ENCODE data around the gene TMEM165. TPM values are rescaled to one million over a fixed set of nuclear protein-coding genes. Genes with fewer than 3 reads are reported as not detected.

Gene TMEM165
- total and polyA plus RNA-seq, 5 experiments from 2014 or later, result 16.0 to 63.3 (median 32.7) TPM

DNA sequence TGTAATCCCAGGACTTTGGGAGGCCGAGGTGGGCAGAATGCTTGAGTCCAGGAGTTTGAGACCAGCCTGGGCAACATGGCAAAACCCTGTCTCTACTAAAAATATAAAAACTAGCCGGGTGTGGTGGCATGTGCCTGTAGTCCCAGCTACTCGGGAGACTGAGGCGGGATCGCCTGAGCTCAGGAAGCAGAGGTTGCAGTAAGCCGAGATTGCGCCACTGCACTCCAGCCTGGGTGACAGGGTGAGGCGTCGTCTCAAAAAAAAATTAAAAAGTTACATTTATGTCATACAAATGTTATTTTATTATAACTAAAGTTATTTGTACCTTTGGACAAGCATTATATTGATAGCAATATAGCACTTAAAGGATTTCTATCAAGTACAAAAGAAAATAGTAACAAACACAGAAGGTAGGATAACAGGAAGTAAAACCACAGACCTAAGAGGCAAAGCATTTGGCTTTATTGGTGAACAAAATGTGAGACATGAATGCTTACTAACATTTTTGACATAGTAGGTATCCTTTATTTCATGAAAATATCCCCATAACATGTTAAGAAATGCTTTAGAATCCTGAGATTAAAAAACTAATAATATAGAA lies 51.5 kb downstream of the TMEM165 start:
- no peak overlapping the region for H3K4me3 Mint-ChIP-seq
- peak in 1 of 10 donors; percentile 10 for DNase-seq
- H3K36me3 Mint-ChIP-seq, result peaks cover 10 to 71% (median 23%) of the 10 kb centered on the region in 3 donors
- no peaks in the 10 kb centered on the region for H3K27me3 Mint-ChIP-seq
- H3K27ac Mint-ChIP-seq, result peak overlapping the region in 3 of 10 donors; percentile 24 to 72 (median 46)
- peaks cover 0 to 12% (median 10%) of the 10 kb centered on the region in 4 donors for H3K4me1 Mint-ChIP-seq
- POLR2A ChIA-PET, result interaction anchor here (0.6 kb wide), 1 partner anchor 49 kb away, joined by 3 read pairs; no protein-coding TSS in a partner anchor
- ATAC-seq, result no peak
- no peaks in the 10 kb centered on the region for H3K9me3 Mint-ChIP-seq

DNA sequence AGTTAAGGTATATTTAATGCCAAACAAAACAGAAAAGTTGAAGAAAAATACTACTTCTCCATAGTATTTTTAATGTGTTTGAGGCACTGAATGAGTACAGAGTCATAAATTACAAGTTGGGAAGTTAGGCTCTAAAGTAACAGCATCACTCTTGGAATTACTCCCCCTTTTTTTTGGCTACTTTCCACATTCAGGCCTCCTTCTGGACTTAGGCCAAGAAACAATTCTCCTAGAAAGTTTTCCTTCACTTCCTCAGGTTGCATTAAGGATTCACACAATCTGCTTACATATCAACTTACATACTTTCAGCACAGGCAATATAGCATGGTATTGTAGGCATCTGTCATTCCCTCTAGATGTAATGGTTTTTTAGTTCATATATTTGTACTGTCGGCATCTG lies 52.1 kb downstream of the TMEM165 start:
- POLR2A ChIA-PET, result no interaction called here
- peak overlapping the region in 7 of 10 donors; percentile 21 to 77 (median 60) for H3K27ac Mint-ChIP-seq
- peaks cover 10 to 68% (median 21%) of the 10 kb centered on the region in 3 donors for H3K36me3 Mint-ChIP-seq
- no peaks in the 10 kb centered on the region for H3K9me3 Mint-ChIP-seq
- ATAC-seq, result no peak
- peaks cover 0 to 12% (median 10%) of the 10 kb centered on the region in 4 donors for H3K4me1 Mint-ChIP-seq
- H3K27me3 Mint-ChIP-seq, result no peaks in the 10 kb centered on the region
- DNase-seq, result no peak
- H3K4me3 Mint-ChIP-seq, result no peak overlapping the region

DNA sequence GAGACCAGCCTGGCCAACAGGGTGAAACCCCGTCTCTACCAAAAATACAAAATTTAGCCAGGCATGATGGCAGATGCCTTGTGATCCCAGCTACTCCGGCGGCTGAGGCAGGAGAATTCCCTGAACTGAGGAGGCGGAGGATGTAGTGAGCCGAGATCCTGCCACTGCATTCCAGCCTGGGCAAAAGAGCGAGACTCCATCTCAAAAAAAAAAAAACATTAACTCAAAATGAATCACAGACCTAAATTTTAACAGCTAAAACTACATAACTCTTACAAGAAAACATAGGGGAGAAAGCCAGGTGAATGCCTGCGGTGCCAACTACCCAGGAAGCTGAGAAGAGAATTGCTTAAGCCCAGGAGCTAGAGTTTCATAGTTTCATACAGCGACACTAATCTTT lies 54.8 kb downstream of the TMEM165 start:
- Mint-ChIP-seq H3K4me3 (no peak overlapping the region), H3K36me3 (peaks cover 10 to 67% (median 17%) of the 10 kb centered on the region in 3 donors), H3K4me1 (peaks cover 0 to 12% (median 10%) of the 10 kb centered on the region in 4 donors), H3K9me3 (no peaks in the 10 kb centered on the region), H3K27me3 (no peaks in the 10 kb centered on the region), H3K27ac (peak overlapping the region in 1 of 10 donors; percentile 1)
- DNase-seq (no peak), ATAC-seq (no peak)
- POLR2A ChIA-PET, result interaction anchor here (0.7 kb wide), 1 partner anchor 937 kb away, joined by 3 read pairs; the partner anchor contains the start of gene AASDH

DNA sequence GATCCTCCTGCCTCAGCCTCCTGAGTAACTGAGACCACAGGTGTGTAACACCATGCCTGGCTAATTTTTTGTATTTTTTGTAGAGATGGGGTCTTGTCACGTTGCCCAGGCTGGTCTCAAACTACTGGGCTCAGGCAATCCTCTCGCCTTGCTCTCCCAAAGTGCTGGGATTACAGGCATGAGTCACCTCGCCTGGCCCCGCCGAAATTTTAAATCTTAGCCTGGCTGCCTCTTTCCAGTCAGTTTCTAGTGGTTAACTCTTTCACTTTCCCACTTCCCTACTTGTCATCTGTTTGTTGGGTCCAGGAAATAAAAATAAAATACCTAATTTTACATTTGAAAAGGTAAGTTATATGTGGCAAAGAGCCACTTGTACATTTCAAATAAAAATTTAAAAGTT lies 62.4 kb downstream of the TMEM165 start:
- peak overlapping the region in 2 of 10 donors; percentile 3 to 57 for H3K27ac Mint-ChIP-seq
- ATAC-seq, result no peak

DNA sequence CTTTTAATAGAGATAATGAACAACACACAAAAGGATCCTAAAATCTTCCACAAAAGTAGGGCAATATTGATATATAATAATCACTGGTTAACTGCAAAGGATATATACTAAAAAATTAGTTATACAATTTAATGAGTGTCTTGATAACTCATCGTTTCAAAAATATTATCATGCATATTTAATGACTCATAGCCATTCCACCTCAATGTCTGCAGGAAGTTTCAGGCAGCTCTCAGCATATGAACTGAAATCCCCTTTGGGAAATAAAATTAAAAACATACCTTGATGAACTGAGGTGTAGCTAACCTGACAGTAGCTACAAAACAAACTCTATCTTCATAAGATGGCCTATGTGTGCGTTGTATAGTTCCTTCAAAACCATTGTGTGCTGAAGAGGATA lies 62.9 kb downstream of the TMEM165 start:
- Mint-ChIP-seq H3K27ac (no peak overlapping the region), H3K4me1 (no peaks in the 10 kb centered on the region), H3K27me3 (no peaks in the 10 kb centered on the region), H3K9me3 (no peaks in the 10 kb centered on the region), H3K36me3 (peaks cover 0 to 51% (median 13%) of the 10 kb centered on the region in 3 donors), H3K4me3 (no peak overlapping the region)
- POLR2A ChIA-PET, result no interaction called here
- no peak for ATAC-seq
- no peak for DNase-seq

More for the DNA sequence above, 62.4 kb downstream of the TMEM165 start:
- POLR2A ChIA-PET, result no interaction called here
- no peak for DNase-seq
- Mint-ChIP-seq H3K4me1 (no peaks in the 10 kb centered on the region), H3K27me3 (no peaks in the 10 kb centered on the region), H3K4me3 (no peak overlapping the region), H3K9me3 (no peaks in the 10 kb centered on the region), H3K36me3 (peaks cover 0 to 51% (median 11%) of the 10 kb centered on the region in 3 donors)

DNA sequence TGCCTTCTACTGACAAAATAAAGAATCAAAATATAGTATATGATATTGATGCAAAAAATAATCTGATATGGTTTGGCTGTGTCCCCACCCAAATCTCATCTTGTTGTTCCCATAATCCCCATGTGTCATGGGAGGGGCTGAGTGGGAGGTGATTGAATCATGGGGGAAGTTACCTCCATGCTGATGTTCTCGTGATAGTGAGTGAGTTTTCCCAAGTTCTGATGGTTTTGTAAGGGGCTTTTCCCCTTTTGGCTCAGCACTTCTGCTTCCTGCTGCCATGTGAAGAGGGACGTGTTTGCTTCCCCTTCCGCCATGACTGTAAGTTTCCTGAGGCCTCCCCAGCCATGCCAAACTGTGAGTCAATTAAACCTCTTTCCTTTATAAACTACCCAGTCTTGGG lies 70.2 kb downstream of the TMEM165 start:
- no peaks in the 10 kb centered on the region for H3K27me3 Mint-ChIP-seq
- no peaks in the 10 kb centered on the region for H3K4me1 Mint-ChIP-seq
- H3K36me3 Mint-ChIP-seq, result peaks cover 6 to 37% (median 35%) of the 10 kb centered on the region in 3 donors
- no peak for ATAC-seq
- DNase-seq, result no peak
- POLR2A ChIA-PET, result no interaction called here
- H3K4me3 Mint-ChIP-seq, result no peak overlapping the region
- H3K9me3 Mint-ChIP-seq, result peaks cover 0 to 5% (median 0%) of the 10 kb centered on the region in 9 donors
- H3K27ac Mint-ChIP-seq, result no peak overlapping the region

DNA sequence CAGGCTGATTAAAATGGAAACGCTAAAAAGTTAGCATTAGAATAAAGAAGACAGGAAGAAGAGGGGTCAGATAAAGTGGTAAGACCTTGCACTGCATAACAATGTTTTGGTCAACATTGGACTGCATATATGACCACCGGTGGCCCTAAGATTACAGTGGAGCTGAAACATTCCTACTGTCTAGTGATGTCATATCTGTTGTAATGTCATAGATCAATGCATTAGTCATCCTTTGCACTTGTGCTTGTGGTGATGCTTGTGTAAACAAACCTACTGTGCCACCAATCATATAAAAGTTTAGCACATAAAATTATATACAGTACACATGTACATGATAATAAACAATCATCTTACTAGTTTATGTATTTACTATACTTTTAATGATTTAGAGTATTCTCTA lies 73.0 kb downstream of the TMEM165 start:
- H3K9me3 Mint-ChIP-seq, result peaks cover 0 to 5% (median 0%) of the 10 kb centered on the region in 9 donors
- ATAC-seq (no peak), DNase-seq (no peak)
- H3K27ac Mint-ChIP-seq, result no peak overlapping the region
- H3K4me3 Mint-ChIP-seq, result no peak overlapping the region
- H3K4me1 Mint-ChIP-seq, result no peaks in the 10 kb centered on the region
- no peaks in the 10 kb centered on the region for H3K27me3 Mint-ChIP-seq
- POLR2A ChIA-PET, result no interaction called here
- peaks cover 6 to 35% (median 35%) of the 10 kb centered on the region in 3 donors for H3K36me3 Mint-ChIP-seq

DNA sequence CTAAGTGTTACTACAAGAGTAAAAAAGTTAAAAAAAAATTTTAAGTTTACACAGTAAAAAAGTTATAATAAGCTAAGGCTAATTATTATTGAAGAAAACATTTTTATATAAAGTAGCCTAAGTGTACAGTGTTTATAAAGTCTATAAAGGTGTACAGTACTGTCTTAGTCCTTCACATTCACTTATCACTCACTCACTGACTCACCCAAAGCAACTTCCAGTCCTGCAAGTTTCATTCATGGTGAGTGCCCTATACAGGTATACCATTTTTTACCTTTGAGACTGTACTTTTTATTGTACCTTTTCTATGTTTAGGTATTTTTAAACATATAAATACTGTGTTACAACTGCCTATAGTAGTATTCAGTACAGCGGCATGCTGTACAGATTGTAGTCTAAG lies 74.2 kb downstream of the TMEM165 start:
- no peak for ATAC-seq
- no peak for DNase-seq
- Mint-ChIP-seq H3K36me3 (peaks cover 16 to 45% (median 38%) of the 10 kb centered on the region in 3 donors), H3K4me1 (no peaks in the 10 kb centered on the region), H3K27me3 (no peaks in the 10 kb centered on the region), H3K27ac (no peak overlapping the region), H3K4me3 (no peak overlapping the region), H3K9me3 (peaks cover 0 to 6% (median 0%) of the 10 kb centered on the region in 9 donors)
- POLR2A ChIA-PET, result no interaction called here

Other genes starting within 250 kb of the TMEM165 start
- 1 to 10 TPM; 3.2 to 5.7 TPM for gene SRD5A3, start 49.7 kb upstream of the TMEM165 start, total RNA-seq
- gene SRD5A3, start 49.7 kb upstream of the TMEM165 start, polyA plus RNA-seq, result 10 to 100 TPM in 2 of 3 donors, 1 to 10 TPM in 1; 7.5 to 14.8 (median 12.8) TPM
- 10 to 100 TPM; 10.9 to 12.6 TPM for gene CLOCK, start 151.0 kb downstream of the TMEM165 start, total RNA-seq
- gene CLOCK, start 151.0 kb downstream of the TMEM165 start, polyA plus RNA-seq, result 1 to 10 TPM; 4.8 to 5.2 (median 5.1) TPM
- not detected for gene PDCL2, start 196.3 kb downstream of the TMEM165 start, total RNA-seq
- gene PDCL2, start 196.3 kb downstream of the TMEM165 start, polyA plus RNA-seq, result not detected
- gene NMU, start 240.3 kb downstream of the TMEM165 start, total RNA-seq, result not detected
- gene NMU, start 240.3 kb downstream of the TMEM165 start, polyA plus RNA-seq, result not detected

All from naive thymus-derived CD8-positive, alpha-beta T cell (primary cell).